ENCODE measurements around the gene EDIL3. TPM values are rescaled to one million over a fixed set of nuclear protein-coding genes. Genes with fewer than 3 reads are reported as not detected.

EDIL3 gene
- total and polyA plus RNA-seq, 12 donors, result 4.6 to 59.7 (median 13.7) TPM

- intact Hi-C loops (cut with DNase I), result no loop called here
- H3K27me3 ChIP-seq, result no peaks in the 10 kb centered on the region
- no peak overlapping the region for H3K27ac ChIP-seq
- no peaks in the 10 kb centered on the region for H3K9me3 ChIP-seq (replicated peaks in 1 of 3)
- no peak overlapping the region for H3K4me3 ChIP-seq
- DNase-seq, result no peak
- no peaks in the 10 kb centered on the region for H3K36me3 ChIP-seq (replicated peaks in 1 of 2)
- H3K4me1 ChIP-seq (replicated peaks in 1 of 2), result no peaks in the 10 kb centered on the region
- WGBS, 4 donors, result 80 to 94% (median 86%) methylated on average over 4 of the region's 4 CpGs
- TF ChIP-seq, protein P1, sequence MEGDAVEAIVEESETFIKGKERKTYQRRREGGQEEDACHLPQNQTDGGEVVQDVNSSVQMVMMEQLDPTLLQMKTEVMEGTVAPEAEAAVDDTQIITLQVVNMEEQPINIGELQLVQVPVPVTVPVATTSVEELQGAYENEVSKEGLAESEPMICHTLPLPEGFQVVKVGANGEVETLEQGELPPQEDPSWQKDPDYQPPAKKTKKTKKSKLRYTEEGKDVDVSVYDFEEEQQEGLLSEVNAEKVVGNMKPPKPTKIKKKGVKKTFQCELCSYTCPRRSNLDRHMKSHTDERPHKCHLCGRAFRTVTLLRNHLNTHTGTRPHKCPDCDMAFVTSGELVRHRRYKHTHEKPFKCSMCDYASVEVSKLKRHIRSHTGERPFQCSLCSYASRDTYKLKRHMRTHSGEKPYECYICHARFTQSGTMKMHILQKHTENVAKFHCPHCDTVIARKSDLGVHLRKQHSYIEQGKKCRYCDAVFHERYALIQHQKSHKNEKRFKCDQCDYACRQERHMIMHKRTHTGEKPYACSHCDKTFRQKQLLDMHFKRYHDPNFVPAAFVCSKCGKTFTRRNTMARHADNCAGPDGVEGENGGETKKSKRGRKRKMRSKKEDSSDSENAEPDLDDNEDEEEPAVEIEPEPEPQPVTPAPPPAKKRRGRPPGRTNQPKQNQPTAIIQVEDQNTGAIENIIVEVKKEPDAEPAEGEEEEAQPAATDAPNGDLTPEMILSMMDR (IDR thresholded peaks at IDR 0.05), result no peak
- no peak for TF ChIP-seq POLR2A (IDR thresholded peaks at IDR 0.05)
Observed at GRCh38 chr5:83922699-83923098, 462.0 kb downstream of the EDIL3 start.

DNA sequence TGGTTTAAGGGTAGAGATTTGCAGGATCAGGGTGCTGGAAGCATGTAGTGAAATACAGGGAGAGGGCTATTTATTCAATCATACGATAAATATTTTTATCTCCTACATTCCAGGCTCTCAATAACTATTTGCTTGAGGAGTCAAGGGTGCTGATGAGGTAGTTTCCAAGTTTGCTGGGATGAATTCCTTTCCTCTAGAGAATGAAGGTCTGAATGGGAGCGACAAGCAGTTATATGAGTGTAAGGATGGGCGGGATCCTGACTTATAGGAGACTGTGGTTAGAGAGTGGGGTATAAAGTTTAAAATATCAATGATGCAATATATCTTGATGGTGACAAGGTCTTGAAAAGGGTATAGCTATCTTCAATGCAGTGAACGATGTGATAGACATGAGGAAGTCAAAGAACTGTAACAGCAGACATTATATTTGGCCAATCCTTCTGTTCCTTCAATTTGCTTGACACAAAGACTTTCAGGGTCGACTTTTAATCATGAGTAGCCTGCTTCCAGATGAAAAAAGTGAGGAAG is 462.9 kb downstream of the EDIL3 start:
- Histone ChIP-seq H3K4me1 (replicated peaks in 1 of 2) (no peaks in the 10 kb centered on the region), H3K4me3 (no peak overlapping the region), H3K27ac (no peak overlapping the region), H3K36me3 (replicated peaks in 1 of 2) (no peaks in the 10 kb centered on the region), H3K27me3 (no peaks in the 10 kb centered on the region), H3K9me3 (replicated peaks in 1 of 3) (no peaks in the 10 kb centered on the region)
- DNase-seq, result no peak
- intact Hi-C loops (cut with DNase I), result no loop called here
- WGBS, 4 donors, result 76 to 80% (median 78%) methylated on average over 5 of the region's 5 CpGs
- TF ChIP-seq, protein P1 (IDR thresholded peaks at IDR 0.05), result no peak
- no peak for TF ChIP-seq POLR2A (IDR thresholded peaks at IDR 0.05)

GRCh38 chr5:83919071-83920041 is 465.3 kb downstream of the EDIL3 start:
- DNase-seq, result no peak
- TF ChIP-seq, protein P1 (IDR thresholded peaks at IDR 0.05), result no peak
- TF ChIP-seq POLR2A (IDR thresholded peaks at IDR 0.05), result no peak
- H3K9me3 ChIP-seq (replicated peaks in 1 of 3), result no peaks in the 10 kb centered on the region
- 51 to 64% (median 55%) methylated on average over 4 of the region's 4 CpGs for WGBS, 4 donors
- no peaks in the 10 kb centered on the region for H3K27me3 ChIP-seq
- no peak overlapping the region for H3K4me3 ChIP-seq
- no peaks in the 10 kb centered on the region for H3K36me3 ChIP-seq (replicated peaks in 1 of 2)
- intact Hi-C loops (cut with DNase I), result no loop called here
- H3K4me1 ChIP-seq (replicated peaks in 1 of 2), result peaks cover 0 to under 1% of the 10 kb centered on the region in 2 donors
- peak overlapping the region in 1 of 5 donors; percentile 4 for H3K27ac ChIP-seq

DNA sequence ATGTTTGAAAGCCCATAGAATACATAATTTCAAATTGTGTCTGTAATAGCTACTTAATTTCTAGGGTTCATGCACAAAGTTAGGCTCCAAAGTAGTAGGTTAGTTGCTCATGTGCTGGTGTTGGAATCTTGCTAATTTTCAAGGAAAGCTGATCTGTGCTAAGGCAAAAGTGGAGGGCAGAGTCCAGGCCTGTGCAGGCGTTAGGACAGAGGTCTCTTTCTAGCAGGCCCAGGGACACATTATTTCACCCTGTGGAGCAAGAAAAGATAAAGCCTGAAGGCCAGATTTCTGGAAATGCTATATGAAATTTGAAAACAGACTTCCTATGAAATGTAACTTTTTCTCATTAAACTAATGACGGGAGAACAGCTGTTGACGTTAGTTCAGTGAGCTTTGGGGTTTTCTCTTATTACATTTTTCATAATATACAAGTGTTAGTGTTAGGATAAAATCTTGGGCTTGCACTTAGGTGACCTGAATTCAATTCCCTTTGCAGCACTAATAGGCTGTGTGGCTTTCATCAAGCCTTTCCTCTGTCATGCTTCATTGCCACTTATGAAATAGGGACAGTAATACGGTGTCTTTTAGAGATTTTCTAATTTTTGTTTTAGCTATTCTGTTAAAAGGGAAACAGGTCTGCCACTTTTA is 467.3 kb downstream of the EDIL3 start:
- Histone ChIP-seq H3K27ac (no peak overlapping the region), H3K9me3 (replicated peaks in 1 of 3) (no peaks in the 10 kb centered on the region), H3K27me3 (no peaks in the 10 kb centered on the region), H3K36me3 (replicated peaks in 1 of 2) (no peaks in the 10 kb centered on the region), H3K4me3 (no peak overlapping the region), H3K4me1 (replicated peaks in 1 of 2) (peaks cover 0 to 7% of the 10 kb centered on the region in 2 donors)
- WGBS, 4 donors, result 71 to 73% (median 72%) methylated on average over 4 of the region's 4 CpGs
- no peak for DNase-seq
- TF ChIP-seq, protein P1 (IDR thresholded peaks at IDR 0.05), result no peak
- TF ChIP-seq POLR2A (IDR thresholded peaks at IDR 0.05), result no peak
- intact Hi-C loops (cut with DNase I), result no loop called here
